Endothelial cell of hepatic sinusoid (primary cell): ENCODE results near the gene FAM193A.

Experiments
- in situ Hi-C: cut with HindIII; loops from 2 replicates; pipeline ENCODE4 v1.10.0; 2017; ENCODE audit warnings: low sequenced_read_pairs

FAM193A gene, protein sequence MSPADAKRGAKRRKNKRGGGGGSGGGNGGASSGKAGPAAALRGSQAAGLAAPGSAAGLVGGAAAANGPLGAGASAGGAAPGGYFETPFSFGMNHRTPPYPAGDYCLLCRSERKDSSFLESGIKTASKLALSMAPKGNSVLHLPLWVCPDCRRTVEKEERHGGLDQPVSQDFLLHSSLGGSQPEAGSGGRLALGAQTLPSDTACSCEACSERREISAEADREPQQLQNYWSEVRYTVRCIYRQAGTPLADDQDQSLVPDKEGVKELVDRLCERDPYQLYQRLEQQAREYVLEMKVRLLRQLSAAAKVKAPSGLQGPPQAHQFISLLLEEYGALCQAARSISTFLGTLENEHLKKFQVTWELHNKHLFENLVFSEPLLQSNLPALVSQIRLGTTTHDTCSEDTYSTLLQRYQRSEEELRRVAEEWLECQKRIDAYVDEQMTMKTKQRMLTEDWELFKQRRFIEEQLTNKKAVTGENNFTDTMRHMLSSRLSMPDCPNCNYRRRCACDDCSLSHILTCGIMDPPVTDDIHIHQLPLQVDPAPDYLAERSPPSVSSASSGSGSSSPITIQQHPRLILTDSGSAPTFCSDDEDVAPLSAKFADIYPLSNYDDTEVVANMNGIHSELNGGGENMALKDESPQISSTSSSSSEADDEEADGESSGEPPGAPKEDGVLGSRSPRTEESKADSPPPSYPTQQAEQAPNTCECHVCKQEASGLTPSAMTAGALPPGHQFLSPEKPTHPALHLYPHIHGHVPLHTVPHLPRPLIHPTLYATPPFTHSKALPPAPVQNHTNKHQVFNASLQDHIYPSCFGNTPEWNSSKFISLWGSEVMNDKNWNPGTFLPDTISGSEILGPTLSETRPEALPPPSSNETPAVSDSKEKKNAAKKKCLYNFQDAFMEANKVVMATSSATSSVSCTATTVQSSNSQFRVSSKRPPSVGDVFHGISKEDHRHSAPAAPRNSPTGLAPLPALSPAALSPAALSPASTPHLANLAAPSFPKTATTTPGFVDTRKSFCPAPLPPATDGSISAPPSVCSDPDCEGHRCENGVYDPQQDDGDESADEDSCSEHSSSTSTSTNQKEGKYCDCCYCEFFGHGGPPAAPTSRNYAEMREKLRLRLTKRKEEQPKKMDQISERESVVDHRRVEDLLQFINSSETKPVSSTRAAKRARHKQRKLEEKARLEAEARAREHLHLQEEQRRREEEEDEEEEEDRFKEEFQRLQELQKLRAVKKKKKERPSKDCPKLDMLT (N-terminal part only)

GRCh38 chr4:2536193-2537010, at the start of gene FAM193A:
Gene FAM193A (plus strand): TSS chr4:2536647. CDS start chr4:2536916, 269 bp downstream.
- in situ Hi-C loops = no loop called here

GRCh38 chr4:2486981-2487380, 49.5 kb upstream of the FAM193A start:
- in situ Hi-C loops = no loop called here

- in situ Hi-C loops = no loop called here
These were observed 48.8 kb upstream of the FAM193A start for GRCh38 chr4:2487632-2488031.

GRCh38 chr4:2489081-2489805, 47.2 kb upstream of the FAM193A start:
- in situ Hi-C loops = no loop called here

DNA sequence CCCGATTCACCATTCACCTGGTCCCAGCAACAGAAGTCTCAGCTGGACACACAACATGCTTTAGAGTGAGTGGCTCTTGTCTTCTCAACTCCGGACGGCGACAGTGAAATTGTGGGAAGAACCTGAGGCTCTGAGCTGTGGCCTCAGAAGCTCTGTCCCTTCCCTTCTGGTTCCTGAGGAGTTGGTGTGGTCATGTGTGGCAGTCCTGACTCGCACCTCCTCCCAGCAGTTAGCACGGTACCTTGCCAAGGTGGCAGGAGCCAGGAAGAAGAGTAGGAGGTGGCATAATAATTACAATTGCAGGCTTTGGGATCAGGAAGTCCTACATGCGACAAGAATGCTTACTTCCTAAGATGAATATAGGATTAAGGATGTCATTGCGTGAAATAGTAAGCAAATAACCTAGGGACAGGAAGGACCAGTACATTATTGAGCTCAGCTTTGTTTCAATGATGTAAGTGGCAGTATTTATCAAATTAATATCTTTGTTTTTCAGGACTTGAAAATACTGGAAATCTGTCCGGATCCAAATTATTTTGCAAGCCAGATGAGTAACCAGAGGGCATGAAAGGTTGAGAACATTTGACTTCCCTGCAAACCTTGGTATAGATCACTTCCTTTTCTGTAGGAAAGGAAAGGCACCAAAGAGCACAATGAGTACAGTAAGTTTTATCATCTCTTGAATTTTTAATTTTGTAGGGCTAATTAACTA, 46.5 kb upstream of the FAM193A start:
- in situ Hi-C loops = no loop called here

DNA sequence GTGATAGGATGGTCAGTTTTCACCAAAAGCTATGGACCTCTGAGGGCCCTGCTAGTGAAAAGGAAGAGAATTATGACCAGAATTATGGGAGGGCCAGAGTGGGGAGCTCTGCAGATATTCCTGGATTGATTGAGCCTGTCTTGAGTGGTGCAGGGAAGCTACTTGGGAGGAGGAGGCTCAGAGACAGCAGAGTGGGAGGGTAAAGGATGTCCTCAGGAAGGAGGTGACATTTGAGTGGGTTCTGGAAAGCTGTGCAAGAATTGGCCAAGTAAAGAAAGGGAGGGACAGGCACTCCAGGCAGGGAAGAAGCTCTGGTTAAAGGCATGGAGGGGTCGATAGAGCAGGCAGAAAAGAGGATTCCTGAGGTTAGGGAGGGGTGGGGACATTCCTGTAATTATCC, 43.5 kb upstream of the FAM193A start:
- in situ Hi-C loops = no loop called here

GRCh38 chr4:2494992-2495391, 41.5 kb upstream of the FAM193A start:
- in situ Hi-C loops = loop anchor here (5.0 kb wide), 4 partner anchors 43 to 137 kb away; no protein-coding TSS in a partner anchor

DNA sequence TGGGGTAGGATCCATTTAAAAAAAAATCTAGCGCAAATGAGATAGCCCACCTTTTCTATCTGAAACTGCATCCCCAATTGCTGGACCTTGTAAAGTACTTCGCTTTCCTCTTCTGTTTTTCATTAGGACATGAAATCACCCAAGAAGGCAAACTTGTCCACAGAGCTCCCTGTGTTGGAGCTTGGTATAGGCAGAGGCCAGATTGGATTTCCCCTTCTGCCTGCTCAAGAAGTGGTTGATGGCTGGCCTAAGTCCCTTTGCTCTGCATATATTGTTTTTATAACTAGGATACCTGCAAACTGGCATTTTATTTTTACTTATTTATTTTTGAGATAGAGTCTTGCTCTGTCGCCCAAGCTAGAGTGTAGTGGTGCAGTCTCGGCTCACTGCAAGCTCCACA, 39.1 kb upstream of the FAM193A start:
- in situ Hi-C loops = loop anchor here (5.0 kb wide), 4 partner anchors 45 to 135 kb away; no protein-coding TSS in a partner anchor

DNA sequence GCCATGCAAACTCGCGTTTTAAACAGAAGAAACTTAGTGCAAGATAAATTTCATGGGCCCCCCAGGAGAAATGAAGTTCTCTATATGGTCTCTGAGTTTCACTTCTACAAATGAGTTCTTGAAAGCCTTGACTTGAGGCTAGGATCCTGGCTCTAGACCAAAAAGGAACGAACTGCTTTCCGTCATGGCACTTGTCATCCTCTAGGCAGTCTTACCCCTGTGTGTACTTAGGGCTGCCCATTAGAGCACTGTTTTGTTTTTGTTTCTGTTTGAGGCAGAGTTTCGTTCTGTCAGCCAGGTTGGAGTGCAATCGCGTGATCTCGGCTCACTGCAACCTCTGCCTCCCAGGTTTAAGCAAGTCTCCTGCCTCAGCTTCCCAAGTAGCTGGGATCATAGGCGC, 38.5 kb upstream of the FAM193A start:
- in situ Hi-C loops = loop anchor here (5.0 kb wide), 4 partner anchors 46 to 134 kb away; no protein-coding TSS in a partner anchor

- in situ Hi-C loops = no loop called here
These were observed 35.9 kb upstream of the FAM193A start for GRCh38 chr4:2500547-2500946.

- in situ Hi-C loops = no loop called here
These were observed 35.3 kb upstream of the FAM193A start for GRCh38 chr4:2501034-2501594.

GRCh38 chr4:2503809-2504208, 32.6 kb upstream of the FAM193A start:
- in situ Hi-C loops = no loop called here

GRCh38 chr4:2507259-2507658, 29.2 kb upstream of the FAM193A start:
- in situ Hi-C loops = no loop called here

DNA sequence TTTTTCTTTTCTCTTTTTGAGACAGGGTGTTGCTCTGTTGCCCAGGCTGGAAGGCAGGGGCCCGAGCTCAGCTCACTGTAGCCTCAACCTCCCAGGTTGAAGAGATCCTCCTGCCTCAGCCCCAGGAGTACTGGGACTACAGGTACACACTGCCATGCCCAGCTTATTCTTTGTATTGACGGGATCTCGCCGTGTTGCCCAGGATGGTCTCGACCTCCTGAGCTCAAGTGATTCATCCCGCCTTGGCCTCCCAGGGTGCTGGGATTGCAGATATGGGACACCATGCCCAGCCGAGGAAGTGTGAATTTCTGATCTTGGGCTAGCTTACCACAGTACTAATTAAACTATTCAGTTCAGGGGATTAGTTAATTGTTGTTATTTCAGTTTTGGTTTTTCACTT, 28.6 kb upstream of the FAM193A start:
- in situ Hi-C loops = no loop called here

- in situ Hi-C loops = no loop called here
These were observed 25.8 kb upstream of the FAM193A start for GRCh38 chr4:2510351-2511259.

DNA sequence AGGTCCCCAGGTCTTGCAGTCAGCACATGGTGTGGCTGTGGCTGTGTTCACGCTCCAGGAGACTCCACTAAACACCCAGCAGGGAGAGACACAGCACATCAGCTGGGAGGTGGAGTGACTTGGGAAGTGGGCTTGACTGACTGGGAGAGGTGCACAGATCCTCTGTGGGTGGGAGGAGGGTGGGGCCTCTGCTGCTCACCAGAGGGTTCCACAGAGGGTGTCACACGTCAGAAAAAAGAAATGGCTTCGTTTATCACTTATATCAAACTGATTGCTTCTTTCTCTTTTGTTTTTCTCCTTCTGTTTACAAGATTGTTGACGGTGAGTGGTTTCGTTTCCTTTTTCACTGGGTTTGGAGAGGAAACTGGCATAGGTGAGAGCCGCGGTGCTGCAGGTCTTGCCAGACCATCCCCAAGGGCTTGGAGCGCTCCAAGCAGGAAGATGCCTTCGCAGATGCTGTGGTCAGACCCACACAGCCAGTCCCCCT, 24.8 kb upstream of the FAM193A start:
- in situ Hi-C loops = no loop called here

GRCh38 chr4:2512396-2513135, 23.9 kb upstream of the FAM193A start:
- in situ Hi-C loops = no loop called here
